GM10847 (cell line): Measurements from ENCODE around the gene ALDH3B2.

Experiments used
- POLR2A ChIP-seq: IDR thresholded peaks from 2 replicates; pipeline ENCODE4 v1.6.1; 2011; ENCODE audit not compliant: insufficient read length; ENCODE audit errors: extremely low read depth

The ALDH3B2 gene

DNA sequence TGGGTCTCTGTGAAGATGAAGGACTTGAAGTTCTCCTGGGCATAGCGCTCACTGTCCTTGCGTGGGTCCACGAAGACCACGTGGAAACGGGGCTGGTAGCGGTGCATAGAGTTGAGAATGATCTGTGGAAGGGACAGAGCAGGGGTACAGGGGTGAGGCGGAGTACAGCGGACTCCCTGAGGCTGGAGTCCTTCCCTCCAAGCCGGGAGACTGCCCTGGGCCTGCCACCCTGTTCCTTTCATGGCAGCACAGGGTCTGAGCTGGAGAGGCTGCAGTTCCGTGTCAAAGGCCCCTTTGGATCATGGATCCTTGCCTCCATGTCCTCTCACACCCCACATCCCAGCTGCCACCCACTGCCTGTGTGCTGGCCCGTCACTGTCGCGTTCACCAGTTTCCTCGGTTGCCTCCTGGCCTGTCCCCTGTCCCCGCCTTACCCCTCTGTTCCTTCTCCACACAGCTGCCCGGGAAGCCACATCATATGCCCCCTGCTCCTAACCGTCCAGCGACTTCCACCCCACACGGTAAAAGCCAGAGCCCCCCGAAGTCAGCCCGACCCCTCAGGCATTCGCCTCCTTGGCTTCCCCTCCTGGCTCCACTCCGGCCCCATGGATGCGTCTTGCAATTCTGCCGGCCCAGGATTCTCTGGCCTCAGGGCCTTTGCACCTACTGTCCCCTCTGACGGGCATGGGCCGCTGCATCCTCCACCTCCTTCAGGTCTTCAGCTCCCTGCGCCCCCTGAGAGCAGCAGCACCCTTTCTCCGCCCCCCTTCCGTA is 41.3 kb downstream of the ALDH3B2 start:
- no peak for TF ChIP-seq POLR2A

DNA sequence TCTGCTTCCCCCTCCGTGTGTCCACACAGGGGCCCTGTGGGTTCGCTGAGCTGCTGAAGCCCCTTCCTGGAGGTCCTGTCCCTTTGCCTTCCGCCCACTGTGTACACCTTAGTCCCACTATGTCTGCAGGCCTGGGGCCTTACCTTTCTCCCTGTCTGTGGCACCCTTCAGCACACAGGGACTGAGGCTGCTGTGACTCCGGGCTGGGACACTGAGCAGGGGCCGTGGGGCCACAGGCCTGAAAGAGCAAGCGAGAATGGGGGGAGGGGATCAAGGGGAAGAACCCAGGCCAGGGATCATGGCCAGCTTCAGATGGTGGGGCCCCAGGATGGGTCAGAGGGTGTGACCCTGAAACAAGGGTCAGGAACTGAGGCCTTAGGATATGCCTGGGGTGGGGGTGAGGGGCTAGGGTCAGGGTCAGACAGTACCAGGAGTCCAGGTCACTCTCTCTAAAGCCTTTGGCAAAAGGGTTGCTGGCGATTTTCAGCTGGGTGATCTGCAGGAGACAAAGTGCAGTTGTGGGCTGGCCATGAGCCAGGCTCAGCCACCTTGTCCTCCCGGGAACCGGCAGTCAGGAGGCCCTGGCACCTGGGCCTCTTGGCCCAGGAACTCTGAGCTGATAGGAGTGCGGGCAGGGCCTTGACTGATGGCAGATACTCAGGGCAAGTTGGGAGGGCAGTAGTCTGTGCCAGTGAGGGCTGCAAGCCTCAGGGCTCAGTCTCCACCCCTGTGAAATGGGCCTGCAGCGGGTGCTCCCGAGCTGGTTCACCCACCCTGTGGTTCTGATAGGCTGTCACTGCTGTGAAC is 42.0 kb downstream of the ALDH3B2 start:
- TF ChIP-seq POLR2A: no peak

GRCh38 chr11:67631853-67632174 is 42.6 kb downstream of the ALDH3B2 start:
- no peak for TF ChIP-seq POLR2A

GRCh38 chr11:67631411-67631810 is 43.0 kb downstream of the ALDH3B2 start:
- no peak for TF ChIP-seq POLR2A

DNA sequence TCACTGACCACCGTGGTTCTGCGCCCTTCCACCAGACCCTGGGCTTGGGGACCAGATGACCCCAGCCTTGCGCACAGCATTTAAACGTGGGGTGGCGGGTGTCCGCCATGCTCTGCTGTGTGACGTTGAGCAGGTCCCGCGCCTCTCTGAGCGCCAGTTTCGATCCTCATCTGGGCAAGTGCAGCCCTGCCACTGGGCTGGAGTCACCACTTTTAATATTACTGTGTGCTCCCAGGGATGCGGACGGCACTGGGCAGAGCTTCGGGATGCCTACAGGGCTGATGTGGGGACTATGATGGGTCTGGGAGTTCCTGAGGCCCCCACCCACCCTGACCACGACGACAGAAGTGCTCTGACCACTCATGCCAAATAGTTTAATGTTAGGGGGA is 43.5 kb downstream of the ALDH3B2 start:
- no peak for TF ChIP-seq POLR2A

DNA sequence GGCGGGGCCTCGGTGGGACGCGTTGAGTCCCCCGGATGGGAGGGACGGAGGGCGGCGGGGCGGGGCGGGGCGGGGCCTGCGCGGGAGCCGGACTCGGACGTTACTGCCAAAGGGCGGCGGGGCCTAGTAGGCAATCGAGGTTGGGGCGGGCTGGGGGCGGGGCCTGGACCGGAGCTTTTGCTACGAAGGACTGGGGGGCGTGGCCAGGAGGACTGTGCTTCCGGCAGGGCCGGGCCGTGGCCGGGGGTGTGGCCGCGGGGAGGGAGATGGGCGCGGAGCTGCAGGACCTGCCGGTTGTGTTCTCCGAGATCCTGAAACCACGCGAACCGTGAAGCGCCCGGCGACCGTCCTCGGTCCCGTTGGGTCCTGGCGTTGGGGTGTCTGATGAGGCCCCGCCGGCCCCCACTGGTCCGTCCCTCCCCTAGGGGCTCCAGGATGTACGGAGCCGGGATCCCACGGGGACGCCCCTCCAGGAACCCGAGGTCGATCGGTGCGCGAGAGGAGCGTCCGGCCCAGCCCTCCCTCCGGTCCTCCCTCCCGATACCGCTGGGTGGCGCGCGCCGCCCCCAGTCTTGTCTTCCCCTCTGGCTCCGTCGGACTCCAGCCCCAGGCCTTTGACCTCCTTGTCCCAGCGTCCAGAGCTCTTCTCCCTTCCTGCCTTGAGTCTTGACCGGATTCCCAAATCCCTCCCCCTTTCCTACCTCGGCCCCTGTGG is 44.0 kb downstream of the ALDH3B2 start:
- TF ChIP-seq POLR2A: peak; percentile 55

GRCh38 chr11:67629386-67630227 is 44.8 kb downstream of the ALDH3B2 start, which contains the start of gene NUDT8:
Gene NUDT8, minus strand, starts transcription at chr11:67629937. Its CDS starts 26 bp downstream, at chr11:67629911.
- peak; percentile 46 for TF ChIP-seq POLR2A

DNA sequence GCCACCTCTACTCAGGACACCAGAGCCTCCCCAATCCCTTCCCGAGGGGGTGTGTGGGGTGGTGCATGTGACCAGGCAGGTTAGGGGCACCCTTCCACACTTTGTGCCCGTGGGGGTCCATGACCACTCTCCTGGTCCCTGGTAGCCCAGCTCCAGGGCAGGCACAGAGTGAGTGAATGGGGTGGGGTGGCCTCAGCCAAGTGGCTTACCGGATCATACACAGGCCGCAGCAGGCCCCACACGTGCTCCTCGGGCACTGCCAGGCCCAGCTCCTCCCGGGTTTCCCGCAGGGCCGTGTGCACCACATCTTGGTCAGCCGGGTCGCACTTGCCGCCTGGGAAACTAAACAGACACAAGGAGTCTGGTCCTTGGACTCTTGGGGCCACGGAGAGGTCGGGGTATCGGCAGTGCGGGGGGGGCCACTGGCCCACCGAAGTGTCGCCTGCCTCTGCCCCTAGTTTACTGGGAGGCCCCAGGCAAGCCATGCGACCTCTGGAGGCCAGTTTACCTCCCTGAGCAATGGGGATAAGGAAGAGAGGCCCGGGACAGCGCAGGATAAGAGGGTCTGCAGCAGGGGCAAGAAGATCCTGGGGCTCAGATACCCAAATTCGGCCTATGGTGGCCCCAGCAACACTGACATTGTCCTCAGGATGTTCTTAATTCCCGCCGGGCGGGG is 45.6 kb downstream of the ALDH3B2 start:
- TF ChIP-seq POLR2A: no peak

DNA sequence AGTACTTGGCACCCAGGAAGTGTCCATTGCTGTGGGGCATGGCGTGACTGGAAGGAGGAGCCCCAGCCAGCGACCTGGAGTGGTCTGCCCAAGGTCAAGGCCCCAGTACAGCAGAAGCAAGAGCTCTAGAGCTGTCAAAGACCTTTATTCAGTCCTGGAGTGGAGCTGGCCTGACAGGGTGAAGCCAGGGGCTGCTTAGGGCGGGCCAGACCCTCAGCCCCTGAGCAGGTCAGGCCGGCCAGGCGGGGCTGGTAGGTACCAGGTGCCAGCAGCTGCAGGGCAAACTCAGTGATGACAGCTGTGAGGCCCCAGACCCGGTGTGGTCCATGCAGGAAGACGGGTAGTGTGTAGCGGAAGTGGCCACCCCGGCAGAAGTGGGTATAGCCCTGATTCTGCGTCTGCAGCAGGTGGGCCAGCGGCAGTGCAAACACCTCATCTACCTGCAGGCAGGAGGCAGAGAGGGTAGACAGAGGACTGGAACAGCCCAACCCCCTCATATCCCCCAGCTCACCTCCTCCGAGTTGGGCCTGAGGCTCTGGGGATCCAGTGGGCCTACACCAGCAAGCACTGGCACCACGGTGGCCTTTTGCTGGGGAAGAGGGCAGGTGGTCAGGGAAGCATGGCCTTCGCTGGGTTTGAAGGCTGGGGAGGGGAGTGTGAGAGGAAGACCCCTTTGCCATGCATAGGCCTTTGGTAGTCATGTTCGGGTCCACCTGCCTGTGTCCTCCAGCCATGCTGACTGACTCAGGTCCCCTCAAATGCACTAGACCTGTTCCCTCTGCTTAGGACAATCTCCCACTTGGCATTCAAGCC is 46.4 kb downstream of the ALDH3B2 start:
- TF ChIP-seq POLR2A: no peak

DNA sequence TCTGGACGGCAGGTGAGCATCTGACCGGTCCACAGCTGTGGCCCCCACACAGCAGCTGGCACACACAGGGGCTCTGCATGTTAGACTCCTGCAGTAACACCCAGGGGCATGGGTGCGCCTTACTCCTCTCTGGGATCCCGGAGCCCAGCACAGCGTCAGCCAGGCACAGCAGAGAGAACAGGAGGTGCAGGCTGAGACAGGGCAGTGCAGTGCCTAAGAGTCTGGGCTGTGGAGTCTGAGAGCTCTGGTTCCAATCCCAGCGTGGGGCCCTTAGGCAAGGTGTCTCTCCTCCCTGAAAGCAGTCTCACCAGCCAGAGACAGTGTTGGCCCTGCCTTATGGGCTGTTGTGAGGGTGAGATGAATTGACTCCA is 47.0 kb downstream of the ALDH3B2 start:
- TF ChIP-seq POLR2A: no peak

DNA sequence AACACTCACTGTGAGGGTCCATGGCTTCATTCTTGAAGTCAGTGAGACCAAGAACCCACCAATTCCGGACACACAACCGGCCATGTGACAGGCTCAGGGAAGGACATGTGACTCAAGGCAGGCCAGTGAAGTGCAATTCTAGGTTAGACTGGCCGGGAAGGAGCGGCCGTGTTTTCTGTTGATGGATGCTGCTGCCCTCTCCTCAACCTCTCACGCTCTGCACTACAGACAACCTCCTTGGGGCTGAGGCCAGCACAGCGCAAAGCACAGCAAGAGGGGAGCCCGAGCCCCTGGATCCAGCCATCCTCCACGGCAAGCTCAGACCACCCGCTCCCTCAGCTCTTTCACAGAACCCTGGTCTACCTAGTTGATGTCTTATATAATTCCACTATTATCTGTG is 47.5 kb downstream of the ALDH3B2 start:
- no peak for TF ChIP-seq POLR2A

DNA sequence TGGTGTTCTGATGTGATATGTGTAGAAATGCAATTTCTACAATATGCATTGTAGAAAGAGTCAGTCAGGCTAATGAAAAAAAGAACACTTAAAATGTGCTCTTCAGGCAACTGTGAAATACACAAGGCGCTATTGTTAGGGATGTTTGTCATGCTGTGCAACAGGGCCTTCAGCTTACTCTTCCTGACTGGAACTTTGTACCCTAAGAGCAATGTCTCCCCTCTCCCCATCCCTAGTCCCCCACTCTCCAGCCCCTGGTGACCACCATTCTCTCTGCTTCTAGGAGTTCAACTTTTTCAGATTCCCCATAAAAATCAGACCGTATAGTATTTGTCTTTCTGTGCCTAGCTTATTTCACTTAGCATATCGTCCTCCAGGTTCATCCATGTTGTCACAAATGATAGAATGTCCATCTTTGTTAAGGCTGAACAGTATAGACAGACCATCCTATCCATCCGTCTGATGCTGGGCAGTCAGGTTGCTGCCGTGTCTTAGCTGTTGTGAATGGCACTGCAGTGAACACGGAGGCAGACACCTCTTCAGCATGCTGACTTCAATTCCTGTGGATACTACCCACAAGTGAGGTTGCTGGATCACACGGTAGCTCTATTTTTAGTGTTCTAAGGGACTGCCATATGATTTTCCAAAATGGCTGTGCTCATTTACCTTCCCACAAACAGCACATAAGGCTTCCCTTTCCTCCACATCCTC is 57.0 kb downstream of the ALDH3B2 start:
- no peak for TF ChIP-seq POLR2A
